Nasal cavity respiratory epithelium epithelial cell of viscerocranial mucosa (primary cell): ENCODE results near the gene SPRYD7. TPM values are rescaled to one million over a fixed set of nuclear protein-coding genes. Genes with fewer than 3 reads are reported as not detected.

Source experiments
- total RNA-seq: library from RNA; depleted of rRNA; stranded (reverse); fragments of >200 nt; gene quantifications from 2 replicates; pipeline ENCODE4 v1.2.3, GENCODE V29; 2014

Gene SPRYD7
- total RNA-seq, result 6.5 and 11.4 TPM in 2 replicates

GRCh38 chr13:49936075-49936967, at the start of gene SPRYD7:
Gene SPRYD7, minus strand, starts transcription at chr13:49936340. Its CDS starts 105 bp downstream, at chr13:49936235.

Other genes with a start within 250 kb of the SPRYD7 start
- 66.1 and 81.3 TPM in 2 replicates for gene EBPL, start 244.9 kb downstream of the SPRYD7 start, total RNA-seq
- 33.8 and 55.0 TPM in 2 replicates for gene KPNA3, start 143.7 kb downstream of the SPRYD7 start, total RNA-seq
- gene TRIM13, start 60.7 kb upstream of the SPRYD7 start, total RNA-seq, result 17.8 and 24.7 TPM in 2 replicates
- gene KCNRG, start 79.1 kb upstream of the SPRYD7 start, total RNA-seq, result 2.4 and 4.8 TPM in 2 replicates